PFSK-1 (cell line): ENCODE measurements around the gene WDR48.

Experiments
- POLR2AphosphoS5 ChIP-seq: IDR thresholded peaks from 2 replicates; pipeline ENCODE4 v1.6.1; 2012; ENCODE audit warnings: low read depth, mild to moderate bottlenecking, control low read depth, low read length, moderate library complexity
- TAF1 ChIP-seq: IDR thresholded peaks from 2 replicates; pipeline ENCODE4 v1.6.1; 2012; ENCODE audit warnings: low read length, control low read depth, borderline replicate concordance; ENCODE audit not compliant: insufficient read depth
- TF ChIP-seq, protein P1 (sequence below), 2 experiments: IDR thresholded peaks; 2 replicates each; pipeline versions ENCODE4 v1.6.1 to v1.8.0; 2011 to 2012; ENCODE audit warnings: low read depth in 2 of 2, low read length in 2 of 2, control low read depth in 1 of 2, inconsistent platforms in 1 of 2, mild to moderate bottlenecking in 1 of 2, moderate library complexity in 1 of 2; ENCODE audit not compliant: insufficient read depth in 1 of 2

DNA sequence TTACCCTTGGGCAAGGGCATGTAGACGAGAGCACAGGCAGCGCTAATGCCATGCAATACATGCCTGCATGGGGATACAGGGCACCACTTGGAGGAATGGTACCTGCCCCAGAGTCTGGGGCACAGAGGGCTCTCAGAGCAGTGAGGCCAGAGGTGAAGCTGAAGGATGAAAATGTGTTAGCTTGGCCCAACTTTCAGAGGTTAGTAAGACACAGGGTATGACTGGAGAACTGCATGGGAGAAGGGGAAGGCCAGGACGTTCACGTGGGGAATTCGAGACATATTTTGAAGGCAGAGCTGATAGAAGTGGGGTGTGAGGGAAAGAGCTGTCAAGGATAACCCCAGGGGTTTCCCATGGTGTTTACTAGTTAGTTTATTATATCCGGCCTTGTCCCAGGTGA lies 82.0 kb downstream of the WDR48 start:
- no peak for TF ChIP-seq POLR2AphosphoS5
- no peak for TF ChIP-seq TAF1
- TF ChIP-seq, protein P1, sequence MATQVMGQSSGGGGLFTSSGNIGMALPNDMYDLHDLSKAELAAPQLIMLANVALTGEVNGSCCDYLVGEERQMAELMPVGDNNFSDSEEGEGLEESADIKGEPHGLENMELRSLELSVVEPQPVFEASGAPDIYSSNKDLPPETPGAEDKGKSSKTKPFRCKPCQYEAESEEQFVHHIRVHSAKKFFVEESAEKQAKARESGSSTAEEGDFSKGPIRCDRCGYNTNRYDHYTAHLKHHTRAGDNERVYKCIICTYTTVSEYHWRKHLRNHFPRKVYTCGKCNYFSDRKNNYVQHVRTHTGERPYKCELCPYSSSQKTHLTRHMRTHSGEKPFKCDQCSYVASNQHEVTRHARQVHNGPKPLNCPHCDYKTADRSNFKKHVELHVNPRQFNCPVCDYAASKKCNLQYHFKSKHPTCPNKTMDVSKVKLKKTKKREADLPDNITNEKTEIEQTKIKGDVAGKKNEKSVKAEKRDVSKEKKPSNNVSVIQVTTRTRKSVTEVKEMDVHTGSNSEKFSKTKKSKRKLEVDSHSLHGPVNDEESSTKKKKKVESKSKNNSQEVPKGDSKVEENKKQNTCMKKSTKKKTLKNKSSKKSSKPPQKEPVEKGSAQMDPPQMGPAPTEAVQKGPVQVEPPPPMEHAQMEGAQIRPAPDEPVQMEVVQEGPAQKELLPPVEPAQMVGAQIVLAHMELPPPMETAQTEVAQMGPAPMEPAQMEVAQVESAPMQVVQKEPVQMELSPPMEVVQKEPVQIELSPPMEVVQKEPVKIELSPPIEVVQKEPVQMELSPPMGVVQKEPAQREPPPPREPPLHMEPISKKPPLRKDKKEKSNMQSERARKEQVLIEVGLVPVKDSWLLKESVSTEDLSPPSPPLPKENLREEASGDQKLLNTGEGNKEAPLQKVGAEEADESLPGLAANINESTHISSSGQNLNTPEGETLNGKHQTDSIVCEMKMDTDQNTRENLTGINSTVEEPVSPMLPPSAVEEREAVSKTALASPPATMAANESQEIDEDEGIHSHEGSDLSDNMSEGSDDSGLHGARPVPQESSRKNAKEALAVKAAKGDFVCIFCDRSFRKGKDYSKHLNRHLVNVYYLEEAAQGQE (IDR thresholded peaks at IDR 0.05; ENCODE audit: insufficient read depth in 1 of 2, low read depth in 2 of 2, low read length in 2 of 2), result no peak
